DND-41 (cell line): ENCODE results near the gene EDC3.

Experiments used
- EZH2 ChIP-seq: IDR thresholded peaks from 3 replicates; pipeline ENCODE4 v1.6.1; 2012; ENCODE audit warnings: borderline replicate concordance, low read depth, mild to moderate bottlenecking, moderate library complexity, low read length, inconsistent platforms; ENCODE audit not compliant: severe bottlenecking
- TF ChIP-seq, protein P1 (sequence below): IDR thresholded peaks from 2 replicates; pipeline ENCODE4 v1.5.1; 2012; ENCODE audit warnings: borderline replicate concordance, low read length, moderate library complexity, mild to moderate bottlenecking; ENCODE audit not compliant: poor library complexity, severe bottlenecking; ENCODE audit errors: extremely low read depth

DNA sequence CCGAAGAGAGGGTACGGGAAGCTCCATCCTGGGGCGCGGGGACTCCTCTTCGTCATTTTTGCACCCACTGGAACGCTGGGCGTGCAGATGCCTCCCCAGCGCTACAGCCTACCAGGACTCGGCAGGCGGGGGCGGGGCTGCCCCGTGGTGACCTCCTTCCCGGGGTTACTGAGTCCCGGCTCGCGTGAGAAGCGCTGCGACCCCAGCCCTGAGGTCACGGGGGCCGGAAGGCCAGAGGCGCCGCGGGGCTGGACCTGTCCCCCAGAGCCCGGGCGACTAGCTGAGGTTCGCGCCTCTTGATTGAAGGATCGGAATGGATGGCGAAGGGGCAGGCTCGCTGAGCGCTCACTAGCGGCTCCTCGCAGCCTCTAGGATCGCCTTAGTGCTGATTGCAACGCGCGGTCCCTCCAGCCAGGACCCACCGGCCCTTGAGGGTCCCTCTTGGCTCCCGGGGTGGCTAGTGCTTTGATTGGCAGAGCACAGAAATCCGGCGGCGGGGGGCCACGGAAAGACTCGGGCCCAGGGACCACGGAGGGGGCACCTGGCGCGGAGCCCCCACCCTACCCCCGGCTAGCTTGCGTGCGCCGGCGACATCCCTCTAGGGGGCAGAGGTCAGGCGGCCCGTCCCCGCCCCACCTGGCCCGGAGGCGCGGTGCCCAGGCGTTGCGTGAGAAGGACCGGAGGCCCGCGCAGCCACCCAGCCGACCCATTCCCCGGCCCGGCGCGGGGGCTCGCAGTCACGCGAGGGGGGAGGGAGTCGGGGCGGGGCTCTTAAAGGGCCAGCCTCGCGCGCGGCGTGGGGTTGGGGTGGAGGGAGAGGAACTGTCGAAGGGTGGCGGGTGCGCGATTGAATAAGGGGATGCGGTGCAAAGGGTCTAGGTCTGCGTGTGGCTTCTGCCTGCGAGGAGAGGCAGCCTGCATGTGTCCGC lies 30.3 kb upstream of the EDC3 start:
- TF ChIP-seq, protein P1, sequence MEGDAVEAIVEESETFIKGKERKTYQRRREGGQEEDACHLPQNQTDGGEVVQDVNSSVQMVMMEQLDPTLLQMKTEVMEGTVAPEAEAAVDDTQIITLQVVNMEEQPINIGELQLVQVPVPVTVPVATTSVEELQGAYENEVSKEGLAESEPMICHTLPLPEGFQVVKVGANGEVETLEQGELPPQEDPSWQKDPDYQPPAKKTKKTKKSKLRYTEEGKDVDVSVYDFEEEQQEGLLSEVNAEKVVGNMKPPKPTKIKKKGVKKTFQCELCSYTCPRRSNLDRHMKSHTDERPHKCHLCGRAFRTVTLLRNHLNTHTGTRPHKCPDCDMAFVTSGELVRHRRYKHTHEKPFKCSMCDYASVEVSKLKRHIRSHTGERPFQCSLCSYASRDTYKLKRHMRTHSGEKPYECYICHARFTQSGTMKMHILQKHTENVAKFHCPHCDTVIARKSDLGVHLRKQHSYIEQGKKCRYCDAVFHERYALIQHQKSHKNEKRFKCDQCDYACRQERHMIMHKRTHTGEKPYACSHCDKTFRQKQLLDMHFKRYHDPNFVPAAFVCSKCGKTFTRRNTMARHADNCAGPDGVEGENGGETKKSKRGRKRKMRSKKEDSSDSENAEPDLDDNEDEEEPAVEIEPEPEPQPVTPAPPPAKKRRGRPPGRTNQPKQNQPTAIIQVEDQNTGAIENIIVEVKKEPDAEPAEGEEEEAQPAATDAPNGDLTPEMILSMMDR, result no peak
- TF ChIP-seq EZH2, result no peak
